ENCODE measurements around the gene NR6A1.

The NR6A1 gene

GRCh38 chr9:124602204-124602603 lies 168.9 kb downstream of the NR6A1 start:
- DNase-seq, result no peak

- no peak for DNase-seq
These were observed 170.7 kb downstream of the NR6A1 start for GRCh38 chr9:124600407-124600806.

- no peak for DNase-seq
These were observed 171.9 kb downstream of the NR6A1 start for GRCh38 chr9:124599121-124599795.

GRCh38 chr9:124598048-124598447 lies 173.1 kb downstream of the NR6A1 start:
- DNase-seq, result no peak

- no peak for DNase-seq
These were observed 174.8 kb downstream of the NR6A1 start for GRCh38 chr9:124596172-124596839.

- DNase-seq, result no peak
These were observed 175.4 kb downstream of the NR6A1 start for GRCh38 chr9:124595743-124596142.

GRCh38 chr9:124594673-124595072 lies 176.4 kb downstream of the NR6A1 start:
- no peak for DNase-seq

- DNase-seq, result no peak
These were observed 176.9 kb downstream of the NR6A1 start for GRCh38 chr9:124594225-124594624.

GRCh38 chr9:124593651-124594058 lies 177.5 kb downstream of the NR6A1 start:
- no peak for DNase-seq

GRCh38 chr9:124593200-124593599 lies 177.9 kb downstream of the NR6A1 start:
- no peak for DNase-seq

GRCh38 chr9:124590889-124591641 lies 180.0 kb downstream of the NR6A1 start:
- no peak for DNase-seq

GRCh38 chr9:124584631-124585030 lies 186.5 kb downstream of the NR6A1 start:
- no peak for DNase-seq

GRCh38 chr9:124583134-124583533 lies 188.0 kb downstream of the NR6A1 start:
- no peak for DNase-seq

- no peak for DNase-seq
These were observed 190.9 kb downstream of the NR6A1 start for GRCh38 chr9:124580186-124580585.

GRCh38 chr9:124576751-124577150 lies 194.4 kb downstream of the NR6A1 start:
- no peak for DNase-seq

GRCh38 chr9:124574534-124575375 lies 196.4 kb downstream of the NR6A1 start:
- no peak for DNase-seq

GRCh38 chr9:124570942-124571666 lies 200.0 kb downstream of the NR6A1 start:
- DNase-seq, result no peak

- no peak for DNase-seq
These were observed 201.2 kb downstream of the NR6A1 start for GRCh38 chr9:124569942-124570341.

GRCh38 chr9:124567362-124567761 lies 203.7 kb downstream of the NR6A1 start:
- no peak for DNase-seq

- DNase-seq, result no peak
These were observed 208.8 kb downstream of the NR6A1 start for GRCh38 chr9:124562328-124562727.

GRCh38 chr9:124559871-124560270 lies 211.2 kb downstream of the NR6A1 start:
- DNase-seq, result no peak

GRCh38 chr9:124558777-124559470 lies 212.2 kb downstream of the NR6A1 start:
- DNase-seq, result no peak
